Activated T-cell treated with anti-CD3 and anti-CD28 coated beads, Interleukin-2, amount 50 U/mL, for 4 hours (primary cell): ENCODE measurements around the gene CCDC91. TPM values are rescaled to one million over a fixed set of nuclear protein-coding genes. Genes with fewer than 3 reads are reported as not detected.
"Not testable (repeated sequence)": the region's sequence is repeated elsewhere in the genome, so short reads cannot be mapped to it uniquely, and the experiment has no call there.

Experiments used
- ATAC-seq, 2 donors: fragments of 200-7000 bp; cut with Tn5 transposase; one replicate each; pipeline ENCODE4 v1.10.0; 2021
- DNase-seq: peaks from one replicate; pipeline ENCODE4 v3.0.0-alpha.2; 2020
- H3K27me3 Mint-ChIP-seq: one replicate; pipeline ENCODE4 v1.8.0; 2021; ENCODE audit warnings: low read depth, mixed read lengths
- H3K36me3 Mint-ChIP-seq: one replicate; pipeline ENCODE4 v1.8.0; 2022; ENCODE audit warnings: mixed read lengths; ENCODE audit not compliant: insufficient read depth
- H3K4me1 Mint-ChIP-seq: one replicate; pipeline ENCODE4 v1.8.0; 2021; ENCODE audit warnings: low read depth, mixed read lengths
- H3K4me3 Mint-ChIP-seq: one replicate; pipeline ENCODE4 v1.8.0; 2021; ENCODE audit warnings: mild to moderate bottlenecking, moderate library complexity, mixed read lengths
- H3K9me3 Mint-ChIP-seq: one replicate; pipeline ENCODE4 v1.8.0; 2021; ENCODE audit warnings: mixed read lengths
- total RNA-seq, 3 donors: library from RNA; stranded (reverse); gene quantifications; one replicate each; pipeline ENCODE4 v1.2.1, GENCODE V29; 2021

Gene CCDC91
- total RNA-seq, 3 donors from 2014 or later, result 17.8 to 18.2 (median 18.1) TPM

- H3K9me3 Mint-ChIP-seq, result peaks cover 7% of the 10 kb centered on the region
- no peak for ATAC-seq
- no peak for DNase-seq
- H3K36me3 Mint-ChIP-seq, result peaks cover 44% of the 10 kb centered on the region
- no peak overlapping the region for H3K4me3 Mint-ChIP-seq
- H3K4me1 Mint-ChIP-seq, result peaks cover 6% of the 10 kb centered on the region
- no peaks in the 10 kb centered on the region for H3K27me3 Mint-ChIP-seq
Measured at GRCh38 chr12:28355161-28355560, 164.9 kb downstream of the CCDC91 start.

GRCh38 chr12:28360253-28360652 lies 170.0 kb downstream of the CCDC91 start:
- Mint-ChIP-seq H3K36me3 (peaks cover 22% of the 10 kb centered on the region), H3K4me3 (no peak overlapping the region), H3K4me1 (no peaks in the 10 kb centered on the region), H3K27me3 (no peaks in the 10 kb centered on the region), H3K9me3 (no peaks in the 10 kb centered on the region)
- DNase-seq (no peak), ATAC-seq (no peak)

- no peak for DNase-seq
- Mint-ChIP-seq H3K9me3 (peaks cover 43% of the 10 kb centered on the region), H3K27me3 (no peaks in the 10 kb centered on the region), H3K4me3 (no peak overlapping the region), H3K36me3 (peaks cover 64% of the 10 kb centered on the region), H3K4me1 (no peaks in the 10 kb centered on the region)
- no peak for ATAC-seq
Measured at GRCh38 chr12:28367326-28367725, 177.1 kb downstream of the CCDC91 start.

GRCh38 chr12:28367993-28368392 lies 177.7 kb downstream of the CCDC91 start:
- no peaks in the 10 kb centered on the region for H3K4me1 Mint-ChIP-seq
- DNase-seq (no peak), ATAC-seq (no peak)
- H3K36me3 Mint-ChIP-seq, result peaks cover 70% of the 10 kb centered on the region
- no peak overlapping the region for H3K4me3 Mint-ChIP-seq
- peaks cover 46% of the 10 kb centered on the region for H3K9me3 Mint-ChIP-seq
- H3K27me3 Mint-ChIP-seq, result no peaks in the 10 kb centered on the region

GRCh38 chr12:28369483-28369882 lies 179.2 kb downstream of the CCDC91 start:
- Mint-ChIP-seq H3K4me3 (no peak overlapping the region), H3K9me3 (peaks cover 46% of the 10 kb centered on the region), H3K4me1 (no peaks in the 10 kb centered on the region), H3K36me3 (peaks cover 79% of the 10 kb centered on the region), H3K27me3 (no peaks in the 10 kb centered on the region)
- ATAC-seq, result no peak
- DNase-seq, result no peak

- H3K4me1 Mint-ChIP-seq, result peaks cover 7% of the 10 kb centered on the region
- no peak for ATAC-seq
- no peaks in the 10 kb centered on the region for H3K27me3 Mint-ChIP-seq
- H3K9me3 Mint-ChIP-seq, result peaks cover 21% of the 10 kb centered on the region
- peaks cover 50% of the 10 kb centered on the region for H3K36me3 Mint-ChIP-seq
- DNase-seq, result no peak
- H3K4me3 Mint-ChIP-seq, result no peak overlapping the region
Measured at GRCh38 chr12:28374556-28374955, 184.3 kb downstream of the CCDC91 start.

GRCh38 chr12:28378736-28379135 lies 188.5 kb downstream of the CCDC91 start:
- H3K27me3 Mint-ChIP-seq, result no peaks in the 10 kb centered on the region
- ATAC-seq, result no peak
- H3K4me3 Mint-ChIP-seq, result no peak overlapping the region
- H3K4me1 Mint-ChIP-seq, result peaks cover 7% of the 10 kb centered on the region
- no peak for DNase-seq
- H3K9me3 Mint-ChIP-seq, result no peaks in the 10 kb centered on the region
- peaks cover 17% of the 10 kb centered on the region for H3K36me3 Mint-ChIP-seq

- not testable (repeated sequence) for H3K4me1 Mint-ChIP-seq, H3K27me3 Mint-ChIP-seq, H3K4me3 Mint-ChIP-seq, ATAC-seq, DNase-seq, H3K9me3 Mint-ChIP-seq
- H3K36me3 Mint-ChIP-seq, result peaks cover 14% of the 10 kb centered on the region
Measured at GRCh38 chr12:28379779-28380178, 189.5 kb downstream of the CCDC91 start.

GRCh38 chr12:28383368-28383767 lies 193.1 kb downstream of the CCDC91 start:
- Mint-ChIP-seq H3K4me3 (no peak overlapping the region), H3K9me3 (no peaks in the 10 kb centered on the region), H3K4me1 (no peaks in the 10 kb centered on the region), H3K36me3 (peaks cover 28% of the 10 kb centered on the region), H3K27me3 (no peaks in the 10 kb centered on the region)
- ATAC-seq (no peak), DNase-seq (no peak)

GRCh38 chr12:28388879-28389278 lies 198.6 kb downstream of the CCDC91 start:
- no peak overlapping the region for H3K4me3 Mint-ChIP-seq
- no peaks in the 10 kb centered on the region for H3K4me1 Mint-ChIP-seq
- H3K36me3 Mint-ChIP-seq, result peaks cover 52% of the 10 kb centered on the region
- ATAC-seq, result no peak
- H3K27me3 Mint-ChIP-seq, result no peaks in the 10 kb centered on the region
- H3K9me3 Mint-ChIP-seq, result no peaks in the 10 kb centered on the region
- no peak for DNase-seq

GRCh38 chr12:28390206-28390605 lies 199.9 kb downstream of the CCDC91 start:
- ATAC-seq (no peak), DNase-seq (no peak)
- no peaks in the 10 kb centered on the region for H3K4me1 Mint-ChIP-seq
- H3K4me3 Mint-ChIP-seq, result no peak overlapping the region
- peaks cover 61% of the 10 kb centered on the region for H3K36me3 Mint-ChIP-seq
- peaks cover 2% of the 10 kb centered on the region for H3K9me3 Mint-ChIP-seq
- H3K27me3 Mint-ChIP-seq, result no peaks in the 10 kb centered on the region

GRCh38 chr12:28390761-28391385 lies 200.6 kb downstream of the CCDC91 start:
- Mint-ChIP-seq H3K4me1 (no peaks in the 10 kb centered on the region), H3K36me3 (peaks cover 62% of the 10 kb centered on the region), H3K4me3 (no peak overlapping the region), H3K9me3 (peaks cover 7% of the 10 kb centered on the region), H3K27me3 (no peaks in the 10 kb centered on the region)
- no peak for DNase-seq
- no peak for ATAC-seq

GRCh38 chr12:28409892-28410291 lies 219.6 kb downstream of the CCDC91 start:
- Mint-ChIP-seq H3K27me3 (no peaks in the 10 kb centered on the region), H3K36me3 (peaks cover 45% of the 10 kb centered on the region), H3K9me3 (no peaks in the 10 kb centered on the region), H3K4me3 (no peak overlapping the region), H3K4me1 (peaks cover 5% of the 10 kb centered on the region)
- DNase-seq (no peak), ATAC-seq (no peak)

- Mint-ChIP-seq H3K27me3 (no peaks in the 10 kb centered on the region), H3K9me3 (no peaks in the 10 kb centered on the region), H3K4me1 (peaks cover 5% of the 10 kb centered on the region), H3K36me3 (peaks cover 26% of the 10 kb centered on the region), H3K4me3 (no peak overlapping the region)
- no peak for DNase-seq
- ATAC-seq, result no peak
Measured at GRCh38 chr12:28413460-28414109, 223.3 kb downstream of the CCDC91 start.

GRCh38 chr12:28415755-28416154 lies 225.5 kb downstream of the CCDC91 start:
- no peaks in the 10 kb centered on the region for H3K27me3 Mint-ChIP-seq
- H3K36me3 Mint-ChIP-seq, result peaks cover 32% of the 10 kb centered on the region
- peaks cover 3% of the 10 kb centered on the region for H3K4me1 Mint-ChIP-seq
- H3K4me3 Mint-ChIP-seq, result no peak overlapping the region
- H3K9me3 Mint-ChIP-seq, result no peaks in the 10 kb centered on the region
- DNase-seq (no peak), ATAC-seq (no peak)
